ENCODE measurements around the gene MBTPS1. TPM values are rescaled to one million over a fixed set of nuclear protein-coding genes. Genes with fewer than 3 reads are reported as not detected.
"Not testable (repeated sequence)": the region's sequence is repeated elsewhere in the genome, so short reads cannot be mapped to it uniquely, and the experiment has no call there.

MBTPS1 gene
- total and polyA plus RNA-seq, 2 experiments from 2014 or later, result 18.1 to 49.3 TPM

DNA sequence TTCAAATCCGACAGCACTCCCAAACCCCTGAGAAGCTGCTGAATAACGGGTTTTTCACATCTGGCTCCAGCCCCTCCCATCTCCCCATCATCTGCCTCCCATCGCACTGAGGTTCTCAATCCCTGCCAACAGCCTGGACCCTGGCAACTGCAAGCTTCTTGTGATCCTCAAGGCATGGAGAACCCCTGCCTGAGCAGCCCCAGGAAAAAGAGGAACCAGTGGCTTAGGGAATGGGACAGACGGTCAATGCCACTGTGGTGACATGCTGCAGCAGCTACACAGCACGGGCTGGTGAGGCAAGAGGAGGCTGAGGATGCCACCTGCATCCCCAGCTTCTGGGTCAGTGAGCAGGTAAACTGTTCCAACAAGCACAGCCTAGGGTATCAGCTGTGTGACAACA lies 3.3 kb upstream of the MBTPS1 start (continued):
- TF ChIP-seq, protein P1, sequence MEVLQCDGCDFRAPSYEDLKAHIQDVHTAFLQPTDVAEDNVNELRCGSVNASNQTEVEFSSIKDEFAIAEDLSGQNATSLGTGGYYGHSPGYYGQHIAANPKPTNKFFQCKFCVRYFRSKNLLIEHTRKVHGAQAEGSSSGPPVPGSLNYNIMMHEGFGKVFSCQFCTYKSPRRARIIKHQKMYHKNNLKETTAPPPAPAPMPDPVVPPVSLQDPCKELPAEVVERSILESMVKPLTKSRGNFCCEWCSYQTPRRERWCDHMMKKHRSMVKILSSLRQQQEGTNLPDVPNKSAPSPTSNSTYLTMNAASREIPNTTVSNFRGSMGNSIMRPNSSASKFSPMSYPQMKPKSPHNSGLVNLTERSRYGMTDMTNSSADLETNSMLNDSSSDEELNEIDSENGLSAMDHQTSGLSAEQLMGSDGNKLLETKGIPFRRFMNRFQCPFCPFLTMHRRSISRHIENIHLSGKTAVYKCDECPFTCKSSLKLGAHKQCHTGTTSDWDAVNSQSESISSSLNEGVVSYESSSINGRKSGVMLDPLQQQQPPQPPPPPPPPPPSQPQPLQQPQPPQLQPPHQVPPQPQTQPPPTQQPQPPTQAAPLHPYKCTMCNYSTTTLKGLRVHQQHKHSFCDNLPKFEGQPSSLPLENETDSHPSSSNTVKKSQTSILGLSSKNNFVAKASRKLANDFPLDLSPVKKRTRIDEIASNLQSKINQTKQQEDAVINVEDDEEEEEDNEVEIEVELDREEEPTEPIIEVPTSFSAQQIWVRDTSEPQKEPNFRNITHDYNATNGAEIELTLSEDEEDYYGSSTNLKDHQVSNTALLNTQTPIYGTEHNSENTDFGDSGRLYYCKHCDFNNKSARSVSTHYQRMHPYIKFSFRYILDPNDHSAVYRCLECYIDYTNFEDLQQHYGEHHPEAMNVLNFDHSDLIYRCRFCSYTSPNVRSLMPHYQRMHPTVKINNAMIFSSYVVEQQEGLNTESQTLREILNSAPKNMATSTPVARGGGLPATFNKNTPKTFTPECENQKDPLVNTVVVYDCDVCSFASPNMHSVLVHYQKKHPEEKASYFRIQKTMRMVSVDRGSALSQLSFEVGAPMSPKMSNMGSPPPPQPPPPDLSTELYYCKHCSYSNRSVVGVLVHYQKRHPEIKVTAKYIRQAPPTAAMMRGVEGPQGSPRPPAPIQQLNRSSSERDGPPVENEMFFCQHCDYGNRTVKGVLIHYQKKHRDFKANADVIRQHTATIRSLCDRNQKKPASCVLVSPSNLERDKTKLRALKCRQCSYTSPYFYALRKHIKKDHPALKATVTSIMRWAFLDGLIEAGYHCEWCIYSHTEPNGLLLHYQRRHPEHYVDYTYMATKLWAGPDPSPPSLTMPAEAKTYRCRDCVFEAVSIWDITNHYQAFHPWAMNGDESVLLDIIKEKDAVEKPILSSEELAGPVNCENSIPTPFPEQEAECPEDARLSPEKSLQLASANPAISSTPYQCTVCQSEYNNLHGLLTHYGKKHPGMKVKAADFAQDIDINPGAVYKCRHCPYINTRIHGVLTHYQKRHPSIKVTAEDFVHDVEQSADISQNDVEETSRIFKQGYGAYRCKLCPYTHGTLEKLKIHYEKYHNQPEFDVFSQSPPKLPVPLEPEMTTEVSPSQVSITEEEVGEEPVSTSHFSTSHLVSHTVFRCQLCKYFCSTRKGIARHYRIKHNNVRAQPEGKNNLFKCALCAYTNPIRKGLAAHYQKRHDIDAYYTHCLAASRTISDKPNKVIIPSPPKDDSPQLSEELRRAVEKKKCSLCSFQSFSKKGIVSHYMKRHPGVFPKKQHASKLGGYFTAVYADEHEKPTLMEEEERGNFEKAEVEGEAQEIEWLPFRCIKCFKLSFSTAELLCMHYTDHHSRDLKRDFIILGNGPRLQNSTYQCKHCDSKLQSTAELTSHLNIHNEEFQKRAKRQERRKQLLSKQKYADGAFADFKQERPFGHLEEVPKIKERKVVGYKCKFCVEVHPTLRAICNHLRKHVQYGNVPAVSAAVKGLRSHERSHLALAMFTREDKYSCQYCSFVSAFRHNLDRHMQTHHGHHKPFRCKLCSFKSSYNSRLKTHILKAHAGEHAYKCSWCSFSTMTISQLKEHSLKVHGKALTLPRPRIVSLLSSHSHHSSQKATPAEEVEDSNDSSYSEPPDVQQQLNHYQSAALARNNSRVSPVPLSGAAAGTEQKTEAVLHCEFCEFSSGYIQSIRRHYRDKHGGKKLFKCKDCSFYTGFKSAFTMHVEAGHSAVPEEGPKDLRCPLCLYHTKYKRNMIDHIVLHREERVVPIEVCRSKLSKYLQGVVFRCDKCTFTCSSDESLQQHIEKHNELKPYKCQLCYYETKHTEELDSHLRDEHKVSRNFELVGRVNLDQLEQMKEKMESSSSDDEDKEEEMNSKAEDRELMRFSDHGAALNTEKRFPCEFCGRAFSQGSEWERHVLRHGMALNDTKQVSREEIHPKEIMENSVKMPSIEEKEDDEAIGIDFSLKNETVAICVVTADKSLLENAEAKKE (CRISPR knock-in tag; IDR thresholded peaks at IDR 0.05), result no peak
- TF ChIP-seq POLR2AphosphoS5 (IDR thresholded peaks at IDR 0.05; ENCODE audit: low read depth) (no peak), EZH2 (IDR thresholded peaks at IDR 0.05; ENCODE audit: low read depth, unreplicated experiment) (no peak)

- Histone ChIP-seq H3K27ac (ENCODE audit: low read depth) (no peak overlapping the region), H3F3A (replicated peaks; ENCODE audit: low read depth) (peaks cover 3% of the 10 kb centered on the region; the same call in 1 of the 2 replicates), H3K4me2 (no peak overlapping the region), H3K4me1 (ENCODE audit: insufficient read depth) (peaks cover 17% of the 10 kb centered on the region), H3K36me3 (ENCODE audit: insufficient read depth) (no peaks in the 10 kb centered on the region; the same call in 1 of the 2 replicates), H3K4me3 (no peak overlapping the region), H3K79me2 (replicated peaks; ENCODE audit: insufficient read depth) (peaks cover 19% of the 10 kb centered on the region), H3K9me2 (ENCODE audit: insufficient read depth) (no peaks in the 10 kb centered on the region), H4K20me1 (replicated peaks; ENCODE audit: insufficient read depth) (peaks cover 9% of the 10 kb centered on the region; the same call in 1 of the 2 replicates), H2AFZ (no peak overlapping the region), H3K27me3 (ENCODE audit: insufficient read depth) (no peaks in the 10 kb centered on the region)
- Mint-ChIP-seq H3K4me3 (no peak overlapping the region), H3K4me1 (peaks cover 11% of the 10 kb centered on the region; the same call in 2 of the 3 replicates), H3K9me3 (no peaks in the 10 kb centered on the region), H3K27ac (no peak overlapping the region), H3K36me3 (ENCODE audit: low read depth) (peaks cover 12% of the 10 kb centered on the region; the same call in 1 of the 3 replicates), H3K27me3 (ENCODE audit: insufficient read depth, low read depth, poor library complexity) (no peaks in the 10 kb centered on the region)
- no peak for TF ChIP-seq CREB1 (CRISPR knock-in tag; IDR thresholded peaks at IDR 0.05; ENCODE audit: low read depth)
- no peak for TF ChIP-seq REST (IDR thresholded peaks at IDR 0.05; ENCODE audit: unreplicated experiment)
- TF ChIP-seq, protein P2, sequence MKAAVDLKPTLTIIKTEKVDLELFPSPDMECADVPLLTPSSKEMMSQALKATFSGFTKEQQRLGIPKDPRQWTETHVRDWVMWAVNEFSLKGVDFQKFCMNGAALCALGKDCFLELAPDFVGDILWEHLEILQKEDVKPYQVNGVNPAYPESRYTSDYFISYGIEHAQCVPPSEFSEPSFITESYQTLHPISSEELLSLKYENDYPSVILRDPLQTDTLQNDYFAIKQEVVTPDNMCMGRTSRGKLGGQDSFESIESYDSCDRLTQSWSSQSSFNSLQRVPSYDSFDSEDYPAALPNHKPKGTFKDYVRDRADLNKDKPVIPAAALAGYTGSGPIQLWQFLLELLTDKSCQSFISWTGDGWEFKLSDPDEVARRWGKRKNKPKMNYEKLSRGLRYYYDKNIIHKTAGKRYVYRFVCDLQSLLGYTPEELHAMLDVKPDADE (IDR thresholded peaks at IDR 0.05), result no peak
- TF ChIP-seq POLR2AphosphoS5 (IDR thresholded peaks at IDR 0.05; ENCODE audit: low read depth), result no peak
- TF ChIP-seq ZNF114 (CRISPR knock-in tag; IDR thresholded peaks at IDR 0.05), result no peak
- no peak for TF ChIP-seq ZNF331 (CRISPR knock-in tag; IDR thresholded peaks at IDR 0.05; ENCODE audit: low read depth)
- no peak for TF ChIP-seq NANOG (IDR thresholded peaks at IDR 0.05; ENCODE audit: borderline replicate concordance)
- no peak for ATAC-seq
- no peak for DNase-seq (ENCODE audit: low spot score)
Measured at GRCh38 chr16:84119368-84119767, 2.6 kb upstream of the MBTPS1 start.

GRCh38 chr16:84118315-84118714 lies 1.6 kb upstream of the MBTPS1 start:
- not testable (repeated sequence) for H3K27me3 Mint-ChIP-seq (ENCODE audit: insufficient read depth, low read depth, poor library complexity); H3F3A ChIP-seq (replicated peaks; ENCODE audit: low read depth); ATAC-seq; H3K27ac ChIP-seq (ENCODE audit: low read depth); H2AFZ ChIP-seq; DNase-seq (ENCODE audit: low spot score); H3K27ac Mint-ChIP-seq; H3K27me3 ChIP-seq (ENCODE audit: insufficient read depth); H3K9me3 Mint-ChIP-seq; H4K20me1 ChIP-seq (replicated peaks; ENCODE audit: insufficient read depth); H3K36me3 ChIP-seq (ENCODE audit: insufficient read depth); H3K9me2 ChIP-seq (ENCODE audit: insufficient read depth); H3K4me3 ChIP-seq; H3K4me2 ChIP-seq
- H3K4me3 Mint-ChIP-seq, result peak overlapping the region; percentile 89
- peaks cover 12% of the 10 kb centered on the region; the same call in 1 of the 3 replicates for H3K36me3 Mint-ChIP-seq (ENCODE audit: low read depth)
- H3K4me1 Mint-ChIP-seq, result peaks cover 11% of the 10 kb centered on the region; the same call in 2 of the 3 replicates
- H3K79me2 ChIP-seq (replicated peaks; ENCODE audit: insufficient read depth), result peaks cover 30% of the 10 kb centered on the region
- H3K4me1 ChIP-seq (ENCODE audit: insufficient read depth), result peaks cover 17% of the 10 kb centered on the region

Measured in GM23338 (cell line).